HG03060 (cell line): ENCODE measurements around the gene IGBP1.
"Not testable (repeated sequence)": the region's sequence is repeated elsewhere in the genome, so short reads cannot be mapped to it uniquely, and the experiment has no call there.

Experiments
- ATAC-seq: cut with Tn5 transposase; IDR thresholded peaks from one replicate; pipeline ENCODE4 v1.9.1; 2021; ENCODE audit warnings: low read depth, moderate number of reproducible peaks; ENCODE audit not compliant: unreplicated experiment

The IGBP1 gene

GRCh38 chrX:70166601-70167590 is 33.6 kb downstream of the IGBP1 start:
- ATAC-seq: no peak

- no peak for ATAC-seq
Observed at GRCh38 chrX:70168238-70169188, 35.3 kb downstream of the IGBP1 start.

- ATAC-seq: no peak
Observed at GRCh38 chrX:70169281-70169680, 36.0 kb downstream of the IGBP1 start.

DNA sequence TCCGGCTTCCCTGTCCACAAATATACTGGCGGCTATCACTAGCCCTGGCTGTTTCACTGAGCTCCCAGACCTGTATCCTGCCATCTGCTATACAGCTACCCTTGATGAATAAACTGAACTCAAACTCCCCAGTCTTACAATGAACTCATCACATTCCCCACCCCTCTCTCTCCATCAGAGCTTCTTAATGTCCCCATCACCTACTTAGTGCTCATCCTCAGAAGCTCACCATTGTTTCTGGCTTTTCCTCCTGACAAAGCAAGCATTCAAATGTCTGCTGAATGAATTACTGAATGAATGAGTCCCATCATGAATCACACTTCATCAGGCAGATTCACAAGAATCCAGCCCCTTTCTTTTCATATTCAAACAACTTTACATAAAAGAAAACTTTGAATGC is 38.4 kb downstream of the IGBP1 start:
- no peak for ATAC-seq

- ATAC-seq: no peak
Observed at GRCh38 chrX:70172221-70172620, 39.0 kb downstream of the IGBP1 start.

- no peak for ATAC-seq
Observed at GRCh38 chrX:70172964-70173363, 39.7 kb downstream of the IGBP1 start.

DNA sequence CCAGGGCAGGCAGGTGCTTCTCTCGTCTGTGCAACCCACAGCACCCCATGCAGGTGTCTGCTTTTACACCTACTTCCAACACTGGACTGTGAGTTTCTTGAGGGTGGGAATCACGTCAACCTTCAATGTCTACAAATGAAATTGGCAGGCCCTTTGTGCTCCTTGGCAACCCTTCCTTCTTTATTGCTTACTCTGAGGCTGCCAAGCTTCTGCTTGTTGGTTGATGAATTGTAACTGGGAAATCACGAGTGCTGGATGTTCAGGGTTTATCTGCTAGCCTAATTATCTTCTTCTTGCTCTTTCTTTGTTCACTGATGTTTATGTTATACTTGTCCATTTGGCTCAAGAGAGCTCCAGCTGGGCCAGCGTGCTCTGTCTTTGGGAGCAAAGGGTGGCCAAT is 41.5 kb downstream of the IGBP1 start:
- no peak for ATAC-seq

DNA sequence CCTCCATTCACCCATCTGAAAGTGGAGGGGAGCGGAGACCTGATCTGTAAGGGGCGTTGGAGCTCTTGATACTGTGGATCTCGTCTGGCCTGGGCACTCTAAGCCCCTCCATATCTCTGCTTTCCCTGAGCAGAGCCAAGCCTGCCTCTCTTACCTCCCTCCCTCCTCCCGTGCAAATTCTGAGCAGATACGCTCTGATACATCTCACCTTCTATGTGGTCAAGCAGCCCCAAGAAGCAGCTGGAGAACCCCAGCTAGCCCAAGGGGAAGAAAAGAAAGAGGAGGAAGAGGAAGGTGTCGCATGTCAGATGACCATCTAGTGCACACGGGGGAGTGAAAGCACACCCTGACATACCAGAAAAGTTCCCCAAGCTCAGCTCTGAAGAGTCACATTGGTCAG is 42.1 kb downstream of the IGBP1 start:
- ATAC-seq: no peak

GRCh38 chrX:70176938-70177533 is 43.8 kb downstream of the IGBP1 start, which contains the start of gene DGAT2L6:
TSS of gene DGAT2L6 (plus strand) at chrX:70177483. CDS start at chrX:70177583, 100 bp downstream.
- ATAC-seq: no peak

DNA sequence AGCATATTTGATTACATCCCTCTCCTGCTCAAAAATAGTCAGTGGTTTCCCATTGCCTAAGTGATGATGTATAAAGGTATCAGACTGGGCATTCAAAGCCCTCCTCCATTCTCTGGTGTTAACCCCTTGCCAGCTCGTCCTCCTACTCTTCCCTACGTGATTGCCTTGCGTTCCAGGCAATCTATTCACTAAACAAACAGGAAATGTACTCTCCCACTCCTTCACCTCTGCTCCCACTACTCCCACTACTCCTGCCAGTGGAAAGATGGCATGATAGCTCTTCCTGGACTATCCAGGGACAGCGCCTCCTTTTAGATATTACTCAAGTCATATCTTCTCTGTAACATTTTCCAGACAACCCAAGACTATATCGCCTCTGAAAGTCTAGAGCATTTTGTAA is 49.8 kb downstream of the IGBP1 start:
- ATAC-seq: no peak

- ATAC-seq: no peak
Observed at GRCh38 chrX:70190225-70190624, 57.0 kb downstream of the IGBP1 start.

DNA sequence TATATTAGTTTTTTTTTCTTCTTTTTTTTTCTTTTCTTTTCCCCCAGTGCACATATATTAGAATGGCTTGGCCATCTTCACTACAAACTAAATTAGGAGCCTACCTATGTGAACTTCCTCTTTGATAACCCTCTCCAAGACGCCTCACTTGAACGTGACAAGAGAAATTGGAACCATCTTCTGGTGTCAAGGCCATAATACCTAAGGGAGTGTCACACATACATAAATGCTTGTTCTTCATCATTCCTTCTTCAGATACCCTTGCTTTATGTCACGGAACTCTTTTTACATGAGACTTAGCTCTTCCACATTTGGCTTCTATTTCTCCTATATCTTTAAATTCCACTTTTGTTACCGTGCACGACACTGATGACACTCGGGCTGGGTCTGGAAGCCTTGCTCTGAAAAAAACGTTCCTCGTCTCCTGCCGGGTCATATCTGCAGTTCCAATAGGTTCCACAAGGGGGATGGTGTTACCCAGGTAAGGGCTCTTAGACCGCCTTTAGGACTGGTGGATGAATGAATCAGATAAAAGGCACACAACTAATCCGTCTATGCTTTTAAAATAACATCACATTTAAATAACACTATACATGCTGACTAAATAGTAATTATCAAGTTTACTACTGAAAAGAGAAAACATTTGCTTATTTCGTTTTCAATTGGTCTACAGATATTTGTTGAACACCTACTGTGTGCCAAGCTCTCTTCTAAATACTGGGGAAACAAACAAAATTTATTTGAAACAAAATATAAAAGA is 63.9 kb downstream of the IGBP1 start:
- no peak for ATAC-seq

GRCh38 chrX:70201732-70202131 is 68.5 kb downstream of the IGBP1 start:
- ATAC-seq: no peak

GRCh38 chrX:70208479-70208878 is 75.2 kb downstream of the IGBP1 start:
- no peak for ATAC-seq

DNA sequence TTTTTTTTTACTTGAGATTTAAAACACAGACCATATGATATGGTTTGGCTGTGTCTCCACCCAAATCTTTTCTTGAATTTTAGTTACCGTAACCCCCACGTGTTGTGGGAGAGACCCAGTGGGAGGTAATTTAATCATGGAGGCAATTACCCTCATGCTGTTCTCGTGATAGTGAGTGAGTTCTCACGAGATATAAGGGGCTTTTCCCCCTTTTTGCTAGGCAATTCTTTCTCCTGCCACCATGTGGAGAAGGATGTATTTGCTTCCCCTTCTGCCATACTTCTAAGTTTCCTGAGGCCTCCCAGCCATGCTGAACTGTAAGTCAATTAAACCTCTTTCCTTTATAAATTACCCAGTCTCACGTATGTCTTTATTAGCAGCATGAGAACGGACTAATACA is 76.3 kb downstream of the IGBP1 start:
- ATAC-seq: not testable (repeated sequence)
